Hepatocyte (in vitro differentiated cells): ENCODE measurements around the gene UVRAG.
"Not testable (repeated sequence)": the region's sequence is repeated elsewhere in the genome, so short reads cannot be mapped to it uniquely, and the experiment has no call there.

ENCODE experiments used
- EZH2 ChIP-seq: fragments of 200-600 bp; sonication (generic); IDR thresholded peaks from 2 replicates; pipeline ENCODE4 v1.6.1; 2016; ENCODE audit warnings: antibody characterized with exemption, mild to moderate bottlenecking, borderline replicate concordance
- EZH2phosphoT487 ChIP-seq: fragments of 200-600 bp; sonication (generic); IDR thresholded peaks from one replicate; pipeline ENCODE4 v1.6.1; 2018; ENCODE audit warnings: antibody characterized with exemption, mild to moderate bottlenecking, low read depth, moderate library complexity; ENCODE audit not compliant: unreplicated experiment, severe bottlenecking
- TF ChIP-seq, protein P1 (sequence below): fragments of 200-600 bp; sonication (generic); IDR thresholded peaks from 2 replicates; pipeline ENCODE4 v1.5.1; 2016; ENCODE audit warnings: antibody characterized with exemption, mild to moderate bottlenecking; ENCODE audit not compliant: poor library complexity

GRCh38 chr11:75877931-75878330, 62.9 kb downstream of the UVRAG start:
- TF ChIP-seq, protein P1, sequence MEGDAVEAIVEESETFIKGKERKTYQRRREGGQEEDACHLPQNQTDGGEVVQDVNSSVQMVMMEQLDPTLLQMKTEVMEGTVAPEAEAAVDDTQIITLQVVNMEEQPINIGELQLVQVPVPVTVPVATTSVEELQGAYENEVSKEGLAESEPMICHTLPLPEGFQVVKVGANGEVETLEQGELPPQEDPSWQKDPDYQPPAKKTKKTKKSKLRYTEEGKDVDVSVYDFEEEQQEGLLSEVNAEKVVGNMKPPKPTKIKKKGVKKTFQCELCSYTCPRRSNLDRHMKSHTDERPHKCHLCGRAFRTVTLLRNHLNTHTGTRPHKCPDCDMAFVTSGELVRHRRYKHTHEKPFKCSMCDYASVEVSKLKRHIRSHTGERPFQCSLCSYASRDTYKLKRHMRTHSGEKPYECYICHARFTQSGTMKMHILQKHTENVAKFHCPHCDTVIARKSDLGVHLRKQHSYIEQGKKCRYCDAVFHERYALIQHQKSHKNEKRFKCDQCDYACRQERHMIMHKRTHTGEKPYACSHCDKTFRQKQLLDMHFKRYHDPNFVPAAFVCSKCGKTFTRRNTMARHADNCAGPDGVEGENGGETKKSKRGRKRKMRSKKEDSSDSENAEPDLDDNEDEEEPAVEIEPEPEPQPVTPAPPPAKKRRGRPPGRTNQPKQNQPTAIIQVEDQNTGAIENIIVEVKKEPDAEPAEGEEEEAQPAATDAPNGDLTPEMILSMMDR: not testable (repeated sequence)
- not testable (repeated sequence) for TF ChIP-seq EZH2phosphoT487, EZH2
